GM21367 (cell line): ENCODE measurements around the gene RANBP10.
"Not testable (repeated sequence)": the region's sequence is repeated elsewhere in the genome, so short reads cannot be mapped to it uniquely, and the experiment has no call there.

Source experiments
- ATAC-seq: cut with Tn5 transposase; IDR thresholded peaks from one replicate; pipeline ENCODE4 v1.9.1; 2021; ENCODE audit not compliant: unreplicated experiment

Gene RANBP10

GRCh38 chr16:67806428-67807147 is at the start of gene RANBP10, which contains the start of gene TSNAXIP1:
Gene RANBP10 (minus strand): TSS chr16:67806560. CDS start chr16:67806536, 24 bp downstream.
Gene TSNAXIP1 (plus strand): TSS chr16:67806889. CDS start chr16:67807150, 261 bp downstream.
- peak; percentile 88 for ATAC-seq

DNA sequence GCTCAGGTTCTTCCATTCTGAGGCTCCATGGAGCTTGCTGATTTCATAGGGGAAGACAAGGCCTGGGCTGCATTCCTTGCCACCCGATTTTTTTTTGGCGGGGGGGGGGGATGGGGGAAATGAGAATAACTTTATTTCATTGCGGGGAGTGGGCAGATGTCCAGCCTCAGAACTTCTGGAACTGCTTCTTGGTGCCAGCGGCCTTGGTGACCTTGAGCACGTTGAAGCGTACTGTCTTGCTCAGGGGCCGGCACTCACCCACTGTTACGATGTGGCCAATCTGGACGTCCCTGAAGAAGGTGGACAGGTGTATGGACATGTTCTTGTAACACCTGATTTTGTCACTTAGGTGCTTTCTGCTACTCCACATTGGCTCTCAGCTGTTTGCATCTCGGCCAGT is 49.4 kb upstream of the RANBP10 start:
- ATAC-seq, result no peak

GRCh38 chr16:67853670-67854069 is 47.3 kb upstream of the RANBP10 start:
- no peak for ATAC-seq

GRCh38 chr16:67848118-67848517 is 41.8 kb upstream of the RANBP10 start:
- ATAC-seq, result no peak

- peak; percentile 34 for ATAC-seq
Measured at GRCh38 chr16:67847064-67847861, 40.9 kb upstream of the RANBP10 start, which contains the start of gene CENPT. Gene CENPT (minus strand): TSS chr16:67847693. CDS start chr16:67833859, 13,834 bp downstream.

DNA sequence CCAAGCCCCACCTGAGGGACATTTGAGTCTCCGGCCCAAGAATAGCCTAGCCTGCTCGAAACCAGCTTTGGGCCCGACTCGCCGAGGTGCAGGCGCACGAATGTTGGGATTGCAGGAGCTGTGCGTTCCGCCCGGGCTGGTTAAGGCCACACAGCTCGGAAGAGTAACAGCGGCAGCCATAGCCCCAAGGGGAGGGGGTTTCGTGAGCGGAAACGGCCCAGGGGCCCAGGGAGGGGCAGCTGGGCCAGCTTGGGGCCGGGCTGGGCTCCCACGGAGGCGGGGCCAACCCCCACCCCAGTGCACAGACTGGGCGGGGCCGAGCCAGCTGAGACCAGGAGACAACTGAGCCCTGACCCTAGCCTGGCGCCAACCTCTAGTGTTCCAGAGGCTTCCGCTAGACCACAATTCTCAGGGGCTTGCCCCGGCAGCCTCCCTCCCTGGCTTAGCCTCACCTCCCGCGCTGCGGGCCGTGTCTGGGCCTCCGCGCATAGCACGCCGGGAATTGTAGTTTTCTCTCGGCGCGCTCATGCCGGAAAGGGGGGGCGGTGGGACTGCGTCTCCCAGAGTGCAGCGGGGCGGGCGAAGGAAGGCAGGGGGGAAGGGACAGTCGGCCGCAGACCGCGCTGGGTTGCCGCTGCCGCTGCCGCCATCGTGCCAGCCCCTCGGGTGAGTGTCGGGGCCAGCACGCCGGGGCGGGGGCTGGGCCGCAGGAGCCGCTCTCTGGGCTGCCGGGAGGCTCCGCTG is 40.1 kb upstream of the RANBP10 start, which contains the start of gene NUTF2:
TSS of gene NUTF2 (plus strand) at position 614 of the 744 bp plus-strand sequence. CDS start 18,198 bp downstream, outside the sequence.
- ATAC-seq, result peak; percentile 49

GRCh38 chr16:67846063-67846319 is 39.6 kb upstream of the RANBP10 start:
- ATAC-seq, result no peak

GRCh38 chr16:67845291-67846062 is 39.1 kb upstream of the RANBP10 start:
- no peak for ATAC-seq

GRCh38 chr16:67844497-67844896 is 38.1 kb upstream of the RANBP10 start:
- no peak for ATAC-seq

DNA sequence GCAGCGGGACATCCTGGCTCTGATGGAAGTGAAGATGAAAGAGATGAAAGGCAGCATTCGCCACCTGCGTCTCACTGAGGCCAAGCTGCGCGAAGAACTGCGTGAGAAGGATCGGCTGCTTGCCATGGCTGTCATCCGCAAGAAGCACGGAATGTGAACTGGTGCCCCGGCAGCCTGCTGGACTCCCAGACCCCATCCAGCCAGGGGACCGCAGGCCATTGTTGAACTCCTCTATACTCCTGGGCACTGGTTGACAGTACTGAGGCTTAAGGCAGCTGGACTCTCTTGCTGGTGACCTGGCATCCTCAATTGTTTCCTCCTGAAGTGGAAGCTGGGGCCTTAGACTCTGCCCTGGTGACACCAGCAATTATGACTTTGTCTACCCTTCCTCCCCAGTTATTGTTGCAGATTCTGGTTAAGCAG is 37.0 kb upstream of the RANBP10 start:
- no peak for ATAC-seq

DNA sequence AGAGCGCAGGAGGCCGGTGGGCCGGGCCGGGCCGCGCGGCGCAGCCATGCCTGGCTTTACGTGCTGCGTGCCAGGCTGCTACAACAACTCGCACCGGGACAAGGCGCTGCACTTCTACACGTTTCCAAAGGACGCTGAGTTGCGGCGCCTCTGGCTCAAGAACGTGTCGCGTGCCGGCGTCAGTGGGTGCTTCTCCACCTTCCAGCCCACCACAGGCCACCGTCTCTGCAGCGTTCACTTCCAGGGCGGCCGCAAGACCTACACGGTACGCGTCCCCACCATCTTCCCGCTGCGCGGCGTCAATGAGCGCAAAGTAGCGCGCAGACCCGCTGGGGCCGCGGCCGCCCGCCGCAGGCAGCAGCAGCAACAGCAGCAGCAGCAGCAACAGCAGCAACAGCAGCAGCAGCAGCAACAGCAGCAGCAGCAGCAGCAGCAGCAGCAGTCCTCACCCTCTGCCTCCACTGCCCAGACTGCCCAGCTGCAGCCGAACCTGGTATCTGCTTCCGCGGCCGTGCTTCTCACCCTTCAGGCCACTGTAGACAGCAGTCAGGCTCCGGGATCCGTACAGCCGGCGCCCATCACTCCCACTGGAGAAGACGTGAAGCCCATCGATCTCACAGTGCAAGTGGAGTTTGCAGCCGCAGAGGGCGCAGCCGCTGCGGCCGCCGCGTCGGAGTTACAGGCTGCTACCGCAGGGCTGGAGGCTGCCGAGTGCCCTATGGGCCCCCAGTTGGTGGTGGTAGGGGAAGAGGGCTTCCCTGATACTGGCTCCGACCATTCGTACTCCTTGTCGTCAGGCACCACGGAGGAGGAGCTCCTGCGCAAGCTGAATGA is 36.4 kb upstream of the RANBP10 start:
- ATAC-seq, result peak; percentile 10

GRCh38 chr16:67841816-67842508 is 35.6 kb upstream of the RANBP10 start, which contains the start of gene THAP11:
Gene THAP11 (plus strand): TSS chr16:67842320. CDS start chr16:67842555, 235 bp downstream.
- ATAC-seq, result peak; percentile 37

GRCh38 chr16:67841198-67841815 is 34.9 kb upstream of the RANBP10 start:
- peak; percentile 1 for ATAC-seq

DNA sequence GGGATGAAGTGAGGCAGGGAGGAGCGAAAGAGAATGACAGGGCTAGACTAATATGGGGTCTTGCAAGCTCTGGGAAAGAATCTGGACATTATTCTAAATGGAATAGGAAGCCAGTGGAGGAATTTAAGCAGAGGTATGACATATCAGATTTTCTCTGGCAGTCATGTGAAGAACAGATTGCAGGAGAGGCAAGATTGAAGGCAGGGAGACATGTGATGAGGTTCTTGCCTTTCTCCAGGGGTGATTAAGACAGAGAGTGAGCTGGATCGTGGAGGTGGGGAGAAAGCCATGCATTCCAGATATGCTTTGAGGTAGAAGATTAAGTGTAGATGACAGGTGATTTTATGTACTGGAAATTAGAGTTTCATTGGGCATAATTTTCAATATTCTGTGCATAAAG is 31.5 kb upstream of the RANBP10 start:
- ATAC-seq, result no peak

GRCh38 chr16:67837190-67837589 is 30.8 kb upstream of the RANBP10 start:
- not testable (repeated sequence) for ATAC-seq

- no peak for ATAC-seq
Measured at GRCh38 chr16:67834242-67834614, 27.9 kb upstream of the RANBP10 start.

GRCh38 chr16:67833415-67834241 is 27.3 kb upstream of the RANBP10 start:
- ATAC-seq, result peak; percentile 95

DNA sequence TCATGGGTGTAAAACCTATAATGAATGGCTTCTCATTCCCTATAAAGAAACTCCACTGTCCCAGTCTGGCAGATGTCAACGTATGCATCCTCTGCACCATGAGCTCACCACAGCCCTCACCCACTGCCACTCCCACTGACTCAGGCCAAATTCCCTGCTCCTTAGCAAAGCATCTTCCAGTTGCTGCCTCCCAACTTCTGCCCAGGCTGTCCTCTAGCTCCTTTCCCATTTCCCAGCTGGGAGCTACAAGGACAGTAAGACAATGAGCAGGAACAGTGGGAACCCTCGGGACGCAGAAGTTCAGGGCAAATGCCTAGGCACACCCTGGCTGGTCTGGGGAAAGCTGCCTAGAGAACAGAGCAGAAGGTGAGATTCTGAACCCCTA is 26.7 kb upstream of the RANBP10 start:
- ATAC-seq, result no peak
